ENCODE data around the gene TMEM87B.

- TF ChIP-seq CTCF (conservative IDR thresholded peaks at IDR 0.05; ENCODE audit: low read depth, low read length) = no peak
- TF ChIP-seq USF2 (IDR thresholded peaks at IDR 0.05; ENCODE audit: low read depth, low read length) = no peak
- TF ChIP-seq SMC3 (IDR thresholded peaks at IDR 0.05; ENCODE audit: low read depth, low read length) = no peak
- no peak for TF ChIP-seq POLR2A (IDR thresholded peaks at IDR 0.05; ENCODE audit: low read depth, low read length)
- no peak for TF ChIP-seq ELK1 (IDR thresholded peaks at IDR 0.05; ENCODE audit: borderline replicate concordance, low read depth, low read length)
- TF ChIP-seq RAD21 (IDR thresholded peaks at IDR 0.05; ENCODE audit: low read length) = no peak
- no peak for TF ChIP-seq CHD1 (IDR thresholded peaks at IDR 0.05; ENCODE audit: low read depth, low read length)
- TF ChIP-seq MAFK (IDR thresholded peaks at IDR 0.05; ENCODE audit: low read depth, low read length) = no peak
- TF ChIP-seq MXI1 (IDR thresholded peaks at IDR 0.05; ENCODE audit: borderline replicate concordance, low read depth, low read length) = no peak
- no peak for TF ChIP-seq FOS (IDR thresholded peaks at IDR 0.05; ENCODE audit: low read depth, low read length)
- no peak for TF ChIP-seq BHLHE40 (IDR thresholded peaks at IDR 0.05; ENCODE audit: low read depth, low read length)
- TF ChIP-seq MAZ (IDR thresholded peaks at IDR 0.05; ENCODE audit: borderline replicate concordance, low read depth, low read length) = no peak
- TF ChIP-seq RFX5 (IDR thresholded peaks at IDR 0.05; ENCODE audit: low read depth, low read length) = no peak
- TF ChIP-seq CEBPB (IDR thresholded peaks at IDR 0.05; ENCODE audit: low read depth, low read length) = no peak
Measured at GRCh38 chr2:112021290-112021689, 33.8 kb upstream of the TMEM87B start.

Measured in IMR-90 (cell line).